Thoracic aorta (tissue), 2 donors: ENCODE measurements around the gene SHC1. TPM values are rescaled to one million over a fixed set of nuclear protein-coding genes. Genes with fewer than 3 reads are reported as not detected.

ENCODE experiments used
- ATAC-seq: fragments of 150-250 bp; one replicate; pipeline ENCODE4 v1.8.0; 2017; ENCODE audit warnings: low read depth; ENCODE audit not compliant: insufficient number of reproducible peaks, low FRiP score
- DNase-seq: peaks from one replicate; pipeline ENCODE4 v3.0.0-alpha.2; 2020; ENCODE audit warnings: low spot score
- H3K27ac ChIP-seq, 2 donors: fragments of 200-600 bp; sonication (generic); 1 replicate in 1 of 2; 2 replicates in 1 of 2; pipeline ENCODE4 v1.5.1; 2016; ENCODE audit warnings: mild to moderate bottlenecking in 2 of 2, moderate library complexity in 2 of 2
- H3K27me3 ChIP-seq: fragments of 200-600 bp; sonication (generic); replicated peaks from 2 replicates; pipeline ENCODE4 v1.6.0; 2016; ENCODE audit warnings: mild to moderate bottlenecking; ENCODE audit not compliant: insufficient read depth
- H3K36me3 ChIP-seq: fragments of 200-600 bp; sonication (generic); one replicate; pipeline ENCODE4 v1.5.1; 2016
- H3K4me1 ChIP-seq, 2 donors: fragments of 200-600 bp; sonication (generic); 1 replicate in 1 of 2; 2 replicates in 1 of 2; pipeline versions ENCODE4 v1.5.1 to v1.6.0; 2016; ENCODE audit warnings: low read depth in 2 of 2, mild to moderate bottlenecking in 1 of 2; ENCODE audit not compliant: control insufficient read depth in 1 of 2
- H3K4me3 ChIP-seq: fragments of 200-600 bp; sonication (generic); 2 replicates; pipeline ENCODE4 v1.5.1; 2016; ENCODE audit warnings: mild to moderate bottlenecking
- H3K9me3 ChIP-seq: fragments of 200-600 bp; sonication (generic); 2 replicates; pipeline ENCODE4 v1.5.1; 2016
- CTCF ChIP-seq: fragments of 200-600 bp; sonication (generic); IDR thresholded peaks from one replicate; pipeline ENCODE4 v1.5.1; 2019; ENCODE audit warnings: antibody characterized with exemption
- total RNA-seq, 2 donors: library from RNA; depleted of rRNA; stranded (reverse); fragments of >200 nt; gene quantifications; one replicate each; pipeline versions ENCODE4 v1.1.0 to v1.2.3, GENCODE V29; 2016

Gene SHC1
- total RNA-seq, 2 donors from 2014 or later: 129 to 174 TPM

DNA sequence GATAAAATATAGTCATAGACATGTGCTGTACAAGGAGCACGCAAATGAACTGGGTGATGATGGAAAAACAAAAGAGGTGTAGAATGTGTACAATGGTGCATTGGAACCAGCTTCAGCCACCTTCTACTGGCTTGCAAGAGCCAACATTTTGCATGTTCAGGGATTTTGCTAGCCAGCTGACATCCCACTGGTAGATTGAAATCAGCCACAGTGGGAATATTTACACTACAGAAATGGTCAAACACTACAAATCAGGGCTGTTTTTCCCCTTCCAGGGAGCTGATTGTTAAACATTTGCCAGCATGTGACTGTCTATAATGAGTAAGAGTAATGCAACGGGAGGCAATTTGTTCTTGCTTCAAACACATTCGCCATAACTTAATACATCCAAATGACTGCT is 57.3 kb downstream of the SHC1 start:
- no peak overlapping the region for H3K27ac ChIP-seq
- no peaks in the 10 kb centered on the region for H3K9me3 ChIP-seq
- ATAC-seq (no peak), DNase-seq (no peak)
- no peaks in the 10 kb centered on the region for H3K36me3 ChIP-seq
- no peaks in the 10 kb centered on the region for H3K27me3 ChIP-seq
- no peak overlapping the region for H3K4me3 ChIP-seq
- H3K4me1 ChIP-seq: no peaks in the 10 kb centered on the region
- no peak for TF ChIP-seq CTCF

DNA sequence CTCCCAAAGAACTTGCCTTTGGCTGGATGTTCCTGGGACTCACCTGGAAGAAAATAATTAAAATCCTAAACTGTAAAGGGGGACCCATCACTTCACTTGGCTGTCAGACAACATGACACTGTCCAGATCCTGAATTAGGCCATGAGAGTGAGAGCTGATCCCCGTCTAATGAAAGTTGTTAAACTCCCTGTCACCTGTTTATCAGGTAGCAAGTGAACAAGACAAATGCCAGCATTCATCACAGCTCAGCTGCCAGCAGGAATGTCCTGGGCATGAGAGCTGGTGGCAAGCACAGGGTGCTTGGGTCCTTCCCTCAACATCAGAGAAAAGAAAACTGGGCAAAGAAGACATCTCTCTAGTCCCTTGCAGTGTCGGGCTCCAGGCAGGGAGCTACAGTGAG is 57.8 kb downstream of the SHC1 start:
- Histone ChIP-seq H3K27ac (no peak overlapping the region), H3K4me3 (no peak overlapping the region), H3K27me3 (no peaks in the 10 kb centered on the region), H3K36me3 (no peaks in the 10 kb centered on the region), H3K4me1 (no peaks in the 10 kb centered on the region), H3K9me3 (no peaks in the 10 kb centered on the region)
- no peak for DNase-seq
- no peak for ATAC-seq
- TF ChIP-seq CTCF: no peak

Other genes starting within 250 kb of the SHC1 start
- 1 to 10 TPM in 1 of 2 donors, under 1 TPM in 1; 0.95 to 1.8 TPM for gene KCNN3, start 100.5 kb downstream of the SHC1 start, total RNA-seq
- 10 to 100 TPM in 1 of 2 donors, 1 to 10 TPM in 1; 9.7 to 13.8 TPM for gene PMVK, start 34.0 kb downstream of the SHC1 start, total RNA-seq
- gene PBXIP1, start 14.6 kb downstream of the SHC1 start, total RNA-seq: 100 to 1,000 TPM; 185 to 227 TPM
- 10 to 100 TPM; 17.8 to 21.4 TPM for gene PYGO2, start 9.0 kb downstream of the SHC1 start, total RNA-seq
- 10 to 100 TPM; 13.5 to 23.7 TPM for gene CKS1B, start 3.9 kb upstream of the SHC1 start, total RNA-seq
- gene FLAD1, start 12.6 kb upstream of the SHC1 start, total RNA-seq: 10 to 100 TPM; 23.8 to 27.2 TPM
- not detected for gene LENEP, start 22.8 kb upstream of the SHC1 start, total RNA-seq
- 10 to 100 TPM; 35.3 to 66.3 TPM for gene ZBTB7B, start 32.1 kb upstream of the SHC1 start, total RNA-seq
- gene DCST2, start 63.0 kb upstream of the SHC1 start, total RNA-seq: under 1 TPM in 1 of 2 donors, not detected in 1; 0.42 TPM
- not detected for gene DCST1, start 63.1 kb upstream of the SHC1 start, total RNA-seq
- 100 to 1,000 TPM; 119 to 144 TPM for gene ADAM15, start 80.6 kb upstream of the SHC1 start, total RNA-seq
- 1 to 10 TPM; 1.9 to 2.8 TPM for gene EFNA4, start 93.0 kb upstream of the SHC1 start, total RNA-seq
- 1 to 10 TPM; 1.5 to 3.2 TPM for gene EFNA3, start 108.1 kb upstream of the SHC1 start, total RNA-seq
- gene EFNA1, start 157.1 kb upstream of the SHC1 start, total RNA-seq: 10 to 100 TPM in 1 of 2 donors, 1 to 10 TPM in 1; 4.6 to 15.4 TPM
- gene SLC50A1, start 165.1 kb upstream of the SHC1 start, total RNA-seq: 10 to 100 TPM; 13.0 to 22.2 TPM
- gene DPM3, start 169.8 kb upstream of the SHC1 start, total RNA-seq: 10 to 100 TPM; 28.8 to 68.6 TPM
- 100 to 1,000 TPM; 106 to 112 TPM for gene KRTCAP2, start 202.6 kb upstream of the SHC1 start, total RNA-seq
- 1 to 10 TPM; 2.7 to 5.8 TPM for gene TRIM46, start 203.1 kb upstream of the SHC1 start, total RNA-seq
- 10 to 100 TPM; 45.3 to 81.6 TPM for gene THBS3, start 237.2 kb upstream of the SHC1 start, total RNA-seq
- 10 to 100 TPM; 21.7 to 22.9 TPM for gene MTX1, start 237.9 kb upstream of the SHC1 start, total RNA-seq